GM21576 (cell line): ENCODE data around the gene RAET1E.
"Not testable (repeated sequence)": the region's sequence is repeated elsewhere in the genome, so short reads cannot be mapped to it uniquely, and the experiment has no call there.

Experiments
- ATAC-seq: cut with Tn5 transposase; IDR thresholded peaks from one replicate; pipeline ENCODE4 v1.9.1; 2021; ENCODE audit warnings: mild to moderate bottlenecking, moderate library complexity; ENCODE audit not compliant: unreplicated experiment

The RAET1E gene

GRCh38 chr6:149929422-149929821, 31.5 kb upstream of the RAET1E start:
- ATAC-seq: no peak

DNA sequence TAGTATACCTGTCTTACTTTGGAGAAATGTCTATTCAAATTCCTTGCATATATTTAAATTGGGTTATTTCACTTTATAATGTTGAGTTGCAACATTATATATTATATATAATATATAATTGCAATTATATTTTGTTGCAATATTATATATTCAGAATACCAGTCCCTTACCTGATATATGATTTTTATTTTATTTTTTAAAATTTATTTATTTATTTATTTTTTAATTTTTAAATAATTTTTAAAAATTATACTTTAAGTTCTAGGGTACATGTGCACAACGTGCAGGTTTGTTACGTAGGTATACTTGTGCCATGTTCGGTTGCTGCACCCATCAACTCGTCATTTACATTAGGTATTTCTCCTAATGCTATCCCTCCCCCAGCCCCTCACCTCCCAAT, 29.1 kb upstream of the RAET1E start:
- not testable (repeated sequence) for ATAC-seq

DNA sequence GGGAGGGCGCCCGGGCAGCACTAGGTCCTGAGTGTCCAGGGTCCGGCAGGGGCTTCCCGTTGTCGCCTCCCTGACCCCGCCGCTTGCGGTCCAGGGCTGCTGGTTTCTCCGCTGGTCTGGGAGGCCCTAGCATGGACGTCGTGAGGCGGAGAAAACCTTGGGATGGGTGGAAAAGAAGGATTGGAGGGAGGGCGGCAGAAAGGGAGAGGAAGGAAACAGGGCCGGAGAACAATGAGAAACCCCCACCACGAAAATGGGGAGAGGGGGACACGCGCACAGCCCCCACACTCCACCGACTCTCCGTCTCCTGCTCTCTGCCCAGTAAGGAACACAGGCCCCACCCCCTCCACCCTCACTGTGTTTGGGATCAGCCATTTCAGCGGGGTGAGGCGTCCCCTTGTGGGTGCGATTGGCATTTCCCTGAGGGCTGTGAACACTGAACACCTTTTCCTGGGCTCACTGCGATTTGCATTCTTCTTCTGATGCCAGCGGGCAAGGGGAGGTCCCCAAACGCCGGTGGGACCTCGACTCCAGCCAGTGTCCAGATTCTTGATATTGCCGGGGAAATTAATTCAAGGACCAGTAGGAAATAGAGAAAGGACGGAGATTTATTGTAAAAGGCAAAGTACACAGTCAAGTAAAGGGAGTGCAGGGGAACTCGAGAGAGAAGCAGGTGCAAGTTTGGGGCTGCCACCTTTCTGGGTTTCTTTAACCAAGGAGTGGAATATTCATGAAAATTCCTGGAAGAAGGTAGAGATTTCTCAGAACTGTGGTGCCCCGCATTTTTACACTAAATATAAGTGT, 28.3 kb upstream of the RAET1E start:
- ATAC-seq: peak; percentile 62

DNA sequence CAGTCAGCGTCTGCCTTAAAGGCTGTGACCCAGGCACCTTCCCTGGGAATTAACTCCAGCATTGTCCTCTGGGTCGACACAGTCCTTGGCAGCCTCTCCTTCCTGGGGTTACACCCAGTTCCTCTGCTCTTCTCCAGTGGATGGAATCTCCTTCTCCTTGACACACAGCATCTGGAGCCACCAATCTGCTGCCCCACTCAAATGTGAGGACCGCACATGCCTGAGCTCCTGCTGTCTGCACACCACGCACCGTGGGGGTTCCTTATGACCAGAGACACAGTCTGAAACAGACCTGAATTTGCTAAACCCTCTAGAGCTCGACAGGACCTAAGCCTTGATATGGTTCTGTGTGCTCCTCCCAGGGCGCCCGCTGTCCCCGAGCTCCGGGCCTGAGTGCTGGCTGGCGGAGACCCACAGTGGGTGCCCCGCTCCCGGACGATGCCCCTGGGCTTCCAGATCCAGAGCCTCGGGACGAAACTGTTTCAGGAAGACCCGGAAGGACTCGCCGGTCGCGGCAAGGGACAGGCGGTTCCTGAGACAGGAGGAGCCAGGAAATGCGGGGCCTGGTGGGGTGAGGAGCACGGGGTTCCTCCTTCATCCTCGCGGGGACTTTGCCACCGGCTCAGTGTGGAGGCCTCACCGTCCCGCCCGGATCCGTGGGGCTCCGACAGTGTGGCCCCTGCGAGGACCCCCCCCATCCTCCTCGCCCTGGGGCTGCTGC, 27.5 kb upstream of the RAET1E start:
- ATAC-seq: no peak

- no peak for ATAC-seq
Measured at GRCh38 chr6:149924933-149925252, 27.0 kb upstream of the RAET1E start.

DNA sequence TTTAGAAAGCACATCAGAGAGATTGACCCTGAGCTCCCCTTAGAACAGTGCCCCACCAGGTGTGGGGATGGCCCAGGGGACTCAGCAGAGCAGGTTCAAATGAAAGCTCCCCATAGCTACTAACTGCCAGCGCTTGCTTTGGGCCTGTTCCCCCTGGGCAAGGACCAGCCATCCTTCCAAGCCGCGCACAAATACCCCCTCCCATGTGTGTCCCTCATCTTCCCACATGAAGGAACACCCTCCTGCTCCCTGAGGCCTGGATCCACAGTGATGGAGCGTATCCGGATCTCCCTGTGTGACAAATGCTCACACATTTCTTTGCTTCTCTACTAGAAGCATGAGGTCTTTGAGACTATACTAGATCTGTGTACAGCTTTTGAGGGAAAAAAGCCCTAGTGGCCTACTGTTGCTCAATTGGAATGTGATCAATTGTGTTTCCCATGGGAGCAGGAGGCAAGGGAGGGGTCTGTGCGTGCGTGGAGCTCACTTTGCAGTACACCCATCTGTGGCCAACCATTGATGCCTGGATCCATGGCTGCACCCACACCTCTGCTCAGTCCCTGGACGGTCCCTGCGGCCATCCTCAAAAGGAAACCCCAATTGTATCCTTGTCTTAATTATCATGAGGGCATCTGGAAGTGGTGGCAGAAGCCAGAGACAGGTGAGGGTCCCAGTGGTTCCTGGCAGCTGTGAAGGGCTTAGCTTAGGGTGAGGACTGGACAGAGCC, 26.5 kb upstream of the RAET1E start:
- no peak for ATAC-seq

- ATAC-seq: no peak
Measured at GRCh38 chr6:149923327-149923986, 25.5 kb upstream of the RAET1E start.

DNA sequence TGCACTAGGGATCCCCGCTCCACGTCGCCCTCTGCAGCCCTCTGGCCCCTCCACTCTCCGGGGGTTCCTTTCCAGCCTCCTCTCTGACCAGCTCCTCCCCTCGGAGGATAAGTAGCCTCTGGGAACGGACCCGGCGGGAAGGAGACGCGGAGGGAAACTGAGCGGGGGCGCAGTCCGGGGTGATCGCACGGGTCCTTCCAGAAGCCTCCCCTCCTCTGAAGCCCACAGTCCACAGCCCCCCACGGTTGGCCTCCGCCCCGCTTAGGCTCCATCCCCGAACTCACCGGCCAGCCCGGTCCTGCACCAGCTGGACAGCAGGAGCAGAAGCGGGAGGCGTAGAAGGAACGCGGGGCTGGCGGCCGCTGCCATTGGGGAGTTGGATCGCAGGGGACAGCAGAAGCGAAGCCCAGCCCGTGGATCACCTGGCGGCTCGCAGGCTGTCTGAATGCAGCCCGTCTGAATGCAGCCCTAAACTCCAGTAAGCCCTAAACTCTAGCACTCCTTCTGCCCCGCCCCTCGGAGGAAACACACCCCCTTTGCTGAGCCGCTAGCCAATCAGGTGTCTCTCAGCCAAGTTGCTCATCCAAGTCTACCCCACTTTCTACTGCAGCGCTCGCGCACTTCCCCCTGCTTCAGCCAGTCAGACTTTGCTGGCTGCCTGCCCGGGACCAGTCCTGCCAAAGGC, 24.9 kb upstream of the RAET1E start, which contains the start of gene RAET1G:
Gene RAET1G (minus strand): TSS at position 480 of the 685 bp plus-strand sequence. CDS start 111 bp downstream, at position 369.
- ATAC-seq: peak; percentile 52

DNA sequence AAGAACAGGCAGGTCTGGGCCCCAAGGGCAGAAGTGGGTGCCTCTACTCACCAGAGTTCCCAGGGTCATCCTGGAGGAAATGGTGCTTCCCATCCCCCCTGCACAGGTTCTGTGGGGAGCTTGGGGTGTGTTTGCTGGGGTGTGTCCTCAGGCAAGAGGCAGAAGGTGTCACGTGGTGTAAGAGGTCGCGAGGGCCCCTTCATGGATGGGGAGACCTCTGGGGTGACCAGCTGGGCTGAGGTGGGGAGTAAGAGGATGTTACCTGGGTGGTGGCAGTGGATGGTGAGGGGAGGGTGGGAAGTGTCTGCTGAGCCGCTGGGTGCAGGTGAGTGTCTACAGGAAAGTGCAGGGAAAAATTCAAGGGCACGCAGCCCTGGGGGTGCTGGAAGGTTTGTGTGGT, 24.2 kb upstream of the RAET1E start:
- ATAC-seq: not testable (repeated sequence)

DNA sequence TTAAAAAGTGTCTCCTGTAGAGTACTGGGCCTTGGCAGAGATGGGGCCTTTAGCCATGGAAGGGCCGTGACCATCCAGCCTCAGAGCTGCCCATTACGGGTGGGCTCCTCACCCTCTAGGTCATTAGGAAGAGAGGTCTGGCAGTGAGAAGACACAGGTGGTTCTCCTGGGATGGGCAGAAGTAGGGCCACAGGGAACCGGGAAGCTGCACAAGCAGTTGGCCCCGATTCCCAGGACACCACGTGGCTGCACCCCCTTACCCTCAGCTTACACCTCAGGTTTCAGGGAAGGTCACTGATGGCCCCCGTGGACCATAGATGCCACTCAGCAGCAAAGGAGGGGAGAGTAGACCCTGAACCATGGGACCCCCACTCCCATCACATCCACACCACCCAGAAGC, 23.4 kb upstream of the RAET1E start:
- no peak for ATAC-seq

DNA sequence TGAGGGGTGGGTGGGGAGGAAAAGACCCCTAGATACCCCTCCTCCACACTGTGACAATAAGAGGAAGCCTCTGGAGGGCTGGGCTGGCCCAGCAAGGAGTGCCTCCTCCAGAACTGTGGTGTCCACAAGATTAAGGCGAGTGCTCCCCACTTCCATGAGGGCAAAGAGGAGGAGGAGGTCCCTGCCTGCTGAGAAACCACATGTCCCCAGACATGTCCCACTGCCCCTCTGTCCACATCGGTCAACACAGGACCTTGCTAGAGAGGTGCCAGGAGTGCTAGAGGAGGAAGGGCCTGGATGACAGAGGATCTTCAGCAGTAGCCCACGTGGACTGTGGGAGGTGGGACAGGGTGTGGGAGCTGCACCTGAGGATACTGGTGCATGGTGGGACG, 21.9 kb upstream of the RAET1E start:
- no peak for ATAC-seq

DNA sequence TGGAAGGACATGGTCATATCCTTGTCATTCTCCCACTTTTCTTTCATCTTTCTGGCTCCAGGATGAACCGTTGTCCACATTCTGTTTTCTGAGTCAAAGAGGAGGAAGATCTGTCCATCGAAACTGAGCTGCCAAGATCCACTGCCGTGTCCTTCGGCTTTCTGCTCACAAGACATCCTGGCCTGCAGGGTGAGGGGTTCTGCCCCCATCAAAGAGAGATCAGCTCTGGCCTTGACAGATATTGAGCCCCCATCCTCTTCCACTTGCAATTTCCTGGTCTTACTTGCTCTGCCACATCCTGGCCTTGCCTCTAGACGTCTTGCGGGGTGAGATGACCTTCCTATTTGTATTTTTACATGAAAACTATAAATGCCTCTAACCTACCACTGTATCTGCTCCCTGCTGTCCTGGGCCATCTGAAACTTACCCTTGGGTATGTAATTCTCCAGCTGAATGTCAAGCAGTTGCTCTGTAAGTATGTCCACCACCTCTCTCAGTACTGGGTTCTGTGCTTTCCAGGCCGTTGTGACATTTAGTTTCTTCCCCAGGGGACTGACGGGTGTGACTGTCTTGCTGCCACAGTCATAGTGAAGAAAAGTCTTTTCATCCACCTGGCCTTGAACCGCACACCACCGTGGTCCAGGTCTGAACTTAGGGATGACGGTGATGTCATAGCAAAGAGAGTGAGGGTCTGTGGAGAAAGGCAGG, 21.4 kb upstream of the RAET1E start:
- not testable (repeated sequence) for ATAC-seq

- ATAC-seq: no peak
Measured at GRCh38 chr6:149918151-149918905, 20.4 kb upstream of the RAET1E start.

GRCh38 chr6:149917679-149918078, 19.8 kb upstream of the RAET1E start:
- no peak for ATAC-seq

- no peak for ATAC-seq
Measured at GRCh38 chr6:149915970-149916865, 18.3 kb upstream of the RAET1E start.

- ATAC-seq: no peak
Measured at GRCh38 chr6:149913540-149914240, 15.8 kb upstream of the RAET1E start.

DNA sequence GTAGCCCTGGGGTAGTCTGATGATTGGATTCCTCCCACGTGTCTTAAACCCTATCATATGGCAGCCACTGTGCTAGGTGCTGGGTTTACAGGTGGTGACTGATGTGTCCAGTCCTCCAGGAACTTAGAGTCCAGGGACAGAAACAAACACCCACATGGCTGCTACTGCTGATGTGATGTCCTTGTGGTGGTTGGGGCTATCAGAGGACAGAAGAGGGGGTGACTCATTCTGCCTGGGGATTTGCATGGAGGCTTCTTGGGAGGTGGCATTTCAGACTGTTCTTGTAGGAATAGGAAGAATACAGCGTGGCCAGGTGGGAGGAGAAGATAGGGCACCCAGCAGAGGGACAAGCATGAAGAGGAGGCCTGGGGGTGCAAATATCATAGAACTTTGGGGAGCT, 15.2 kb upstream of the RAET1E start:
- ATAC-seq: no peak

- not testable (repeated sequence) for ATAC-seq
Measured at GRCh38 chr6:149912680-149913079, 14.8 kb upstream of the RAET1E start.
